Fibroblast of skin of scalp (primary cell): ENCODE data around the gene OPRPN. TPM values are rescaled to one million over a fixed set of nuclear protein-coding genes. Genes with fewer than 3 reads are reported as not detected.
A peak's percentile ranks its signal among the peaks of the same experiment; 100 is the strongest.

Experiments used
- DNase-seq: peaks from one replicate; pipeline ENCODE4 v3.0.0-alpha.2; 2013
- polyA plus RNA-seq, 2 experiments: library from polyadenylated mRNA; unstranded; fragments of 120-200 nt; gene quantifications; one replicate each; pipeline ENCODE4 v1.2.1, GENCODE V29; 2013; ENCODE audit not compliant: insufficient read length in 2 of 2

OPRPN gene, protein sequence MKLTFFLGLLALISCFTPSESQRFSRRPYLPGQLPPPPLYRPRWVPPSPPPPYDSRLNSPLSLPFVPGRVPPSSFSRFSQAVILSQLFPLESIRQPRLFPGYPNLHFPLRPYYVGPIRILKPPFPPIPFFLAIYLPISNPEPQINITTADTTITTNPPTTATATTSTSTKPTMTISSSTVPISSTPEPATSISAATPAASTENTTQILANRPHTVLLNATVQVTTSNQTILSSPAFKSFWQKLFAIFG
- not detected for polyA plus RNA-seq (2013, experiment 1 of 2; ENCODE audit: insufficient read length)
- polyA plus RNA-seq (2013, experiment 2 of 2; ENCODE audit: insufficient read length): not detected

DNA sequence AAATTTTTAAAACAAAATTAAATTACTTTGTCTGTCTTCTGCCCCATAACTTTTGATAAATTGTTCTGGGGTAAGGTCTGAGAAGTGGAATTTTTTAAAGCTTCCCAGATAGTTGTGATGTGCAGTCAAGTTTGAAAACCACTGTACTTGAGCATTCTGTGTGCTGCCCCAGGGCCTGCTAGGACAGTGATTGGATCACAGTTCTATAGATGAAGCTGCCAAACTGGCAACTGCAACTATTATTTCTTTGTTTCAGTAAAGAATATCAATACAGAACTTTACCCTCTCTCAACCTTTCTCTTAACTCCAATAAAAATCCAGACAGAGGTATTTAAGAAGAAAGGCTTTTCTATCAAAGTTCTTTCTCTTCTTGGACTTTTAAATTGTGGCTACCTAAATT, at the start of gene OPRPN:
TSS of gene OPRPN (plus strand) at position 361 of the 400 bp plus-strand sequence. CDS start 1,346 bp downstream, outside the sequence.
- DNase-seq: no peak

DNA sequence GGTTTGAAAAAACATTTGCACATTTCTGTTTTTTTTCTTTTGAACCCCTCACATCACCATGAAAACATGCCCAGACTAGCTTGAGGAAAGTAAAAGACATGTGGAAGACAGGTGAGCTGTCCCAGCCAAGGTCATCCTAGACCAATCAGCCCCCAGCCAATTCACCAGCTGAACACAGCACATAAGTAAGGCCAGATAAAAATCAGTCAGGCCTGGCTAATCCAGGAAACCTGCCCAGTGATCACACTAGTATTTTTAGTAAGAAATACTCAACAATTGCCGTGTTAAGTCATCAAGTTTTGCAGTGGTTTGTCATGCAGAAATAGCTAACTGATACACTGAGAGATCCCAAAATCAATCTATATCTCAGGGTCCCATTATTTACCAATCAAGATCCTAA, 41.6 kb upstream of the OPRPN start:
- DNase-seq: no peak

DNA sequence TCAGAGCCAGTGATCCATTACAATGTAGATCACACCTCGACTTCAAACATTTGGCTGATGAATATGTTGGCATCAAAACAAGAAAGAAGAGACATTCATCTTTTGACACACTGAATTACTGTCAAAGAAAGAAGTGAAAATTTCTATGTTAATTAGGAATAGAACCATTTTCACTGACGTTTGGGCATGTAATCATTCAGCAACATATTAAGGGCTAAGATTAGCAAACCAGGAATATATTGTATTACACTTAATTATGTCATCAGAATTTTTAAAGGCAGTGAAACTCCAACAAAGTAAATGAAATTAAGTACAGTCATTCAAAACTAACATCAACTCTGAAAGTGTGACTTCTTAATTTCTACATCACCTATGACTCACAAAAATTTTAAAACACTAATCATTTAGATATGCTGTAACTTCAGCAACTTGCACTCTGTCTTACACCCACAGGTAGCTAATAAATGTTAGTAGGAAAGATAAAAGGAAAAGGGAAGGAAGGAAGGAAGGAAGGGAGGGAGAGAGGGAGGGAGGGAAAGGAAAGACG, 38.6 kb upstream of the OPRPN start:
- no peak for DNase-seq

DNA sequence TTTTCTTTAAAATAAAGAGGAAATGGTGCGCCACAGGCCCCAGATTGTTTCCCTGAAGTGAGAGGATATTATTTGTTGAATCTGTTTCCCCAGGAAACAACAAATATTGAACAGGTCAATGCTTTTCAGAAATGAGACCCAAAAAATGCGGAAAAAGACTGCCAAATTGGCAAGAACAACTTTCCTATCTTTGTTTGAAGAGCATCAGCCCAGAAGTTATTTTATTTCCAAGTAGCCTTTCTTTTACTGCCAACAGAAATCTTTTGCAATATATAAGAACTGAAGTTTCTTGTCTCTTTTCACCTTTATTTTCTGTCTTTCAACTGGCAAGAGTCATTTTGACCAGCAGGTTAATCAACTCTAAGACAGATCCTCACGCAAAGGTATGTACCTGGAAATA, 37.3 kb upstream of the OPRPN start, which contains the start of gene SMR3A:
TSS of gene SMR3A (plus strand) at position 301 of the 400 bp plus-strand sequence. CDS start 1,356 bp downstream, outside the sequence.
- no peak for DNase-seq

DNA sequence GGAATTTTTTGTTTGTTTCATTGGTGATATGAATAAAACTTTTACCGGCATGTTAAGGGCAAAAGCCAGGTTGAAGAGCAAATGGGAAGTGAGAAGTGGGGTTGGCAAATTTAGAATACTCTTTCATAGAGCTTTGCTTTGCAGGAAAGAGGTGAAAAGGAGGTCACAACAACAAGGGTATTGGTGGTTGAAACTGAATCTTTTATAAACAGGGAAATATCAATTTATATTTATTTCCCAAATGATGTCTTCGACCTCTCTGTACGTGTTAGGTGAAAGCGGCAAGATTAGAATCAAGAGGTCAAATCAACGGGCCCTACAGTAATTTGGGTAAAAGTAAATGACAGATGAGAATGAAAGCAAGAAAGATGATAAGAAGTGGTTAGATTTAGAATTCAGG, 33.7 kb upstream of the OPRPN start:
- DNase-seq: no peak

DNA sequence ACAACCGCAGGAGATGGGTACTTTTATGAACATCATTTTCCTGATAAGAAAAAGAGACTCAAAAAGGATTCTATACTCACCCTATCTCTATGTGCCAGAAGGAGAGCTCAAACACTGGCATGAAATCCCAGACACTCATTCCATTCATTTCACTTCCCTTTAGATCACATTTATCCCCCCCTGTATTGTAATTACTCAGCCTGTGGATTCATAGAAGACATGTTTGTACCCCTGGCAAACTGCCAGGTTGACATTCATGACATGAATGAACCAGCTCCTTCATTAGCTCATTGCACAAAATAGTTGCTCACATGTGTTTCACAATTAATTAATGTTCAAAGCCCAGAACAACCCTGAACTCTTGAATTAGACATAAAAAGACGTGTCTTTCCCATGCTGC, 32.3 kb upstream of the OPRPN start:
- peak; percentile 5 for DNase-seq

DNA sequence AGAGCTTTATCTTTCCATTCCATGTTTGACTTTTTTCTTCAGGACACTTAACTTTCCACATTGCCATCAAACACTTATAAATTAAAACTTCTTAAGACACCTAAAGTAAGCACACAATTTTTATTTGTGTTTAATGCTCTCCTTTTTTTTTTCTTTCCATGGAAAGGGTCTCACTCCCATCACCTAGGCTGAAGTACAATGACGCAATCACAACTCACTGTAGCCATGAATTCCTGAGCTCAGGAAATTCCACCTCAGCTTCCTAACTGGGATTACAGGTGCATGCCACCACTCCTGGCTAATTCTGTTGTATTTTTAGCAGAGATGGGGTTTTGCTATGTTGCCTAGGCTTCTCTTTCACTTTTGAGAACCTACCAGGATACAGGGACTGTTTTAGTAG, 29.9 kb upstream of the OPRPN start:
- no peak for DNase-seq

DNA sequence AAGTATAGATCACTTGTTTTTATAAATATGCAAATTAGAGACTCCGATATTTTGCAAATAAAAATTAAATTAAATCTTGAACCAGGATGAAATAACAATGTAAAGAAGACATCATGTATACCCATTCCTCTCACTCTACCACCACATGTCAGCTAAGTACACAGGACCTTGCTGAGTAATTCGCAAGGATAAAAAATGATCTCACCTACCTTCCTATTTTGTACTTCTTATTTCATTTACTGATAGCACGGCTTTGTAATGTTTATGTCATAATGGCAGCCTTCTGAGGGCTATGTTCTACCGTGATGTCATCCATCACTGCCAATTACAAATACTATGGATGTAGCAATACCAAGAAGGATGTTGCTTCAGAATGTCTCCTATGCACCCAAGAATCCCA, 25.8 kb upstream of the OPRPN start:
- DNase-seq: no peak

DNA sequence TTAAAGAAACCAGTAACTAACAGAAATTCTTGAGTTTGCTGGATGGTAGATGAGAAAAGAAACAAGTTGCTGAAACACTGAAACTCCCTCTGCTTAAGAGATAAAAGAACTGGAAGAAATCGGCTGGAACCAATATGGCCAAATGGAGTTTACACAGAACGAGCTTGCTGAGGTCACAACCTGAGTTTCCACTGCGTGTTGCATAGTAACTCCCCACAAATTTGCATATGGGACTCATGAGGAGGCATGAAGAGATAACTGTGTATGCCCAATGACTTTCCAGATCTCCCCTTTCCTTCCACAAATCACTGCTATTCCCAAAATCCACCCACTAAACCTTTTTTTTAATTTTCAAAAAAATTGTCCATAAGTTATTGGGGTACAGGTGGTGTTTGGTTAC, 25.0 kb upstream of the OPRPN start:
- no peak for DNase-seq

DNA sequence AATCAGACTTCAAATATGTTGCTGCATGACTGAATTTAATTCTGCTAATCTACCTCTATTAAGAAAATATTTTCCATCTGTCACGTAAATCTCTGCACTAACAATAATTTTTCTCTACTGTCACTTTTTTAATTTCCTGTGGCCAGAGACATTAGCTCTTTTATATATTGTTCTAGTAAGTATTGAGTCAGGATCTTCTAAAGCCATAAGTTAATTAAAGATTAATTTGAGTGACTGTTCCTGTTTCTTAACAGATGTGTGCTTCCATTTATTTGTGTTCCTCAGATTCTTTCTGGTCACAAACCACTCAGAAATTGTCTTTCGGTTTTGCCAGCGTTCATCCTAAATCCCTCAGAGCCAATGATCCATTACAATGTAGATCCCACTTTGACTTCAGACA, 17.2 kb upstream of the OPRPN start:
- no peak for DNase-seq

DNA sequence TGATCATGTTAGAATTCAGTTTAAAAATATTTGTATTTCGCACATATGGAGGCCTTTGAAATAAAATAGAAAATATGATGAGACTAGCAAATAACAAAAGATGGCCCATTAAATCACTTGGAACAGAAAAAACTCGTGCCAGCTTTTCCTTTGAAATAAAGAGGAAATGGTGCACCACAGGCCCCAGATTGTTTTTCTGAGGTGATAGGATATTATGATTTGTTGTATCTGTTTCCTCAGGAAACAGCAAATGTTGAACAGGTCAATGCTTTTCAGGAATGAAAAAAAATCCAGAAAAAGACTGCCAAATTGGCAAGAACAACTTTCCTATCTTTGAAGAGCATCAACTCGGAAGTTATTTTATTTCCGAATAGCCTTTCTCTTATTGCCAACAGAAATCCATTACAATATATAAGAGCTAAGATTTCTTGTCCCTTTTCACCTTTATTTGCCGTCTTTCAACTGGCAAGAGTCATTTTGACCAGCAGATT, 15.0 kb upstream of the OPRPN start, which contains the start of gene SMR3B:
TSS of gene SMR3B (plus strand) at position 441 of the 491 bp plus-strand sequence. CDS start 1,380 bp downstream, outside the sequence.
- DNase-seq: no peak

DNA sequence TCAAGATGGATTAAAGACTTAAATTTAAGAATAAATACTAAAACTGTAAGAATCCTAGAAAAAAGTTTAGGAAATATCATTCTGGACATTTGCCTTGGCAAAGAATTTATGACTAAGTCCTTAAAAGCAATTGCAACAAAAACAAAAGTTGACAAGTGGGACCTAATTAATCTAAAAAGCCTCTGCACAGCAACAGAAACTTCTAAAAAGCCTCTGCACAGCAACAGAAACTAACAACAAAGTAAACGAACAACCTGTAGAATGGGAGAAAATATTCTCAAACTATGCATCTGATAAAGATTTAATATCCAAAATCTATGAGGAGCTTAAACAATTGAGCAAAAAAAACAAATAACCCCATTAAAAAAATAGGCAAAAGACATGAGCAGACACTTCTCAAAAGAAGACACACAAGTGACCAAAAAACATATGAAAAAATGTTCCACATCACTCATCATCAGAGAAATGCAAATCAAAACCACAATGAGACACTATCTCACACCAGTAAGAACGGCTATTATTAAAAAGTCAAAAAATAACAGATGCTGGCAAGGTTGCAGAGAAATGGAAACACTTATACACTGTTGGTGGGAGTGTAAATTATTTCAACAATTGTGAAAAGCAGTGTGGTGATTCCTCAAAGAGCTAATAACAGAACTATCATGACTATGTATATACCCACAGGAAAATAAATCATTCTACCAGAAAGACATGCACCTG, 5.5 kb upstream of the OPRPN start:
- DNase-seq: no peak

DNA sequence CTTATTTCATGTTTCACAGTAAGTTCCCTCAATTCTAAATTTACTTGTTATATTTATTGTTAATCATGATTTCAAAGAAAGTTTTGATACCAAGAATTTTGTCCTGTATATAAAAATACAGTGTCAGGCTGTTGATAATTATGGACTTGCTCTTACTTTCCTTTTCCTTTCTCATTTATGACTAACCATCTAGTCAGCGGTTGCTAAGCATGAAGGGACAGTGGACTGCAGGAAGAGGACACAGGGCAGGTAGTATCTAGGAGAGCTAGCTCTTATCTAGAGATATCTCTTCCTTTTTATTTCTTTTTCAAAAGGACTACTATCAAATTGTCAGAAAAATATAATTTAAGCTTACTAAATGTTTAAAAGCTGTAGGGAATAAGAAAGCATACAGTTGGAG, 1.6 kb downstream of the OPRPN start:
- DNase-seq: no peak

DNA sequence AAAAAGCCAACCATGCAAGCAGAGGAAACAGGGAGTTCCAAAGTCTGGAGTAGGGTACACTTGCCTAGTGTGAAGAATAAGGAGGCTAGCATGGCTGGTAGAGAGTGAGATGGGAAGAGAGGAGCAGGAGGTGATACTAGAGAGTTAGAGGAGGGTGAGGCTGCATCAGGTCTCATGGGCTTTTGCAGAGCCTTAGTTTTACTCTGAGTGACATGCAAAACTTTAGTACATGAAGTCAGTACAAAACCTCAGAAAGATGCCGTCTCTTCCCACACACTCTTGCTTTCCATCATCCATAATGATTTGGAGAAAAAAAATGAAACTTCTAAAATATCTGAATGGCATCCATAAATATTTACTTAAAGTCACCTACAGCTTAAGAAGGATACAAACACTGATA, 5.0 kb downstream of the OPRPN start:
- no peak for DNase-seq

DNA sequence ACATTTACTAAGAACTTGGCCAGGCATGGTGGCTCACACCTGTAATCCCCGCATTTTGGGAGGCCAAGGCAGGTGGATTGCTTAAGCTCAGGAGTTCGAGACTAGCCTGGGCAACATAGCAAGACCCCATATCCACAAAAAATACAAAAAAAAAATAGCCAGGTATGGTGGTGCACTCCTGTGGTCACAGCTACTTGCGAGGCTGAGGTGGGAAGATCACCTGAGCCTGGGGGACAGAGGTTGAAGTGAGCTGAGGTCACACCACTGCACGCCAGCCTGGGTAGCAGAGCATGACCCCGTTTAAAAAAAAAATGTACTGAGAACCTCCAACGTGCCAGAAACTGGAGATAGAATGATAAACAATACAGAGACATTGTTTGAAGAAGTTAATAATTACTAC, 8.0 kb downstream of the OPRPN start:
- DNase-seq: no peak

DNA sequence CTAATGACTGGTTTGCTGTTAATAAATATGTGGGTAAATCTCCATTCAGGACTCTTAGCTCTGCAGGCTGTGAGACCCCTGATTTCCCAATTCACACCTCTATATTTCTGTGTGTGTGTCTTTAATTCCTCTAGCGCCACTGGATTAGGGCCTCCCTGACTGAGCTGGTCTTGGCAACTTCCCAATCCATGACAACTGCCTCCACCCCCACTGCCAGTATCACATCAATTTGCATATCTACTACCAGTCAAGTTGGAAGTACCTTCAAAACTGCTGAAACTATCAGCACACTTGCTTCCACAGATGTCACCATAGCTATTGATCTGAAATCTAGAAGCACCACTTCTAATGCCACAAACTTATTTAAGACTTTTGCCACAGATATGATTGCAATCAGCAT, 27.6 kb downstream of the OPRPN start:
- no peak for DNase-seq

DNA sequence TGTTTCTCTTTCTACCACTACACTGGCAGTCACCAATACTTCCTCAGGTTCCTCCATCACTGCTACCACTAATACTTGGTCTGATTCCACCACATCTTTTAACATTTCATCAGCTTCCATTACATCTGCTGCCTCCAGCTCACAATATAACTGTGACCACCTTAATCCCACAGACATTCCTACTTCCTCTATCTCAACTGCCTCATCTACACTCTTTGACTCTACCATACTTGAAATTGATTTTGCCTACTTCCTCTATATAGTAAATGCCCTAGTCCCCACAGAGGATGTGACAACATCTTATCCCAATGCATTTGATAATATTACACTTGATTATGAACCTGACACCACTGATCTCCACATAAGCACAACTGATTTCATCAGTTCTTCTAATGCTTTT, 29.0 kb downstream of the OPRPN start:
- no peak for DNase-seq

DNA sequence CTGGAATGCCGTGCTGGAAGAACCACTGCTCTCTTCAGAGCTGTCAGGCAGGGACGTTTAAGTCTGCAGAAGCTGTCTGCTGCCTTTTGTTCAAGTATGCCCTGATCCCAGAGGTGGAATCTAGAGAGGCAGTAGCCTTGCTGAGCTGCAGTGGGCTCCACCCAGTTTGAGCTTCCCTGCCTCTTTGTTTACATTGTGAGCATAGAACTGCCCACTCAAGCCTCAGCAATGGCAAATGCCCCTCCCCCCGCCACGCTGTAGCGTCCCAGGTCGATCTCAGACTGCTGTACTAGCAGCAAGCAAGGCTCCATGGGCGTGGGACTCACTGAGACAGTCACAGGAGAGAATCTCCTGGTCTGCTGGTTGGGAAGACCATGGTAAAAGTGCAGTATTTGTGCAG, 39.5 kb downstream of the OPRPN start:
- no peak for DNase-seq

DNA sequence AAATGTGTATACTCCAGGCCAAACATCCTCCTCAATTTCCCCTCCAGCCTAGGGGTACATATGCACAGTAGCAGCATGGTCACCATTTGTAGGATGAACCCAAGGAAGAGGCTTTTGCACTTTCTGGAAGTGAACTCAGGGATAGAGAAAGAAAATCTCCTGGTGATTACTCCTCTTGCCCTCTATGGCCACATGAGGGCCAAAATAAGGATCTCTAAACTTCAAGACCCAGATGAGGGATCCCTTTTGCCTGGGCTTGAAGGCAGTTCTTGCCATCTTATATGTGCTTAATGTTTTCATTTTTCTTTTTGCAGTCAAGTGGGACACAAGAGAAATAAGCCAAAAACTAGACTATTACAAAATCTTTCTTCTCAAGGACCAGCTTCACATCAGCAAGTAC, 44.7 kb downstream of the OPRPN start:
- DNase-seq: no peak

DNA sequence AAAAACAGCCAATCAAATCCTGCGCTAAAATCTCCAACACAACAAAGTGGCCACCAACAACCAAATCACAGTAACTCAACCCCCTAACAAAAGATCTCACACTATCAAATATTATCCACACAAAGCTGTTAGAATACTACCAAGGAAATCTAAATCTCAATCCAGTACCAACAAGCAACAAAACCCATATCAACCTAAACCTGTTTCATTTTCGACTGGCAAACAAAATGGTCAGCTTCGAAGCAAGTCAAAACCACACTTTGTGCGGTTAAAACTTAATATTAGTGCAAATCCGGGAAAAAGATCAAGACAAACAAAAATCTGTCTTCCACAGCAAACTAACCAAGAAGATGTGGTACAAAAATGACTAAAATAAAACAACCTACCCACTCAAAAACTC, 45.6 kb downstream of the OPRPN start:
- no peak for DNase-seq

DNA sequence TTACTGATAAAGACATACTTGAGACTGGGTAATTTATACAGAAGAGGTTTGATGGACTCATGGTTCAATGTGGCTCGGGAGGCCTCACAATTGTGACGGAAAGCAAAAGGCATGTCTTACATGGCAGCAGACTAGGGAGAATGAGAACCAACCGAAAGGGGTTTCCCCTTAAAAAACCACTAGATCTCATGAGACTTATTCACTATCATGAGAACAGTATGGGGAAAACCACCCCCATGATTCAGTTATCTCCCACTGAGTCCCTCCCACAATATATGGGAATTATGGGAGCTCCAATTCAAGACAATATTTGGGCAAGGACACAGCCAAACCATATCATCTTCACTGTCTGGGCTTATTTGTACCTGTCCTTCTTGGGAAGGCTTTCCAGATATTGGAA, 51.5 kb downstream of the OPRPN start:
- DNase-seq: no peak

DNA sequence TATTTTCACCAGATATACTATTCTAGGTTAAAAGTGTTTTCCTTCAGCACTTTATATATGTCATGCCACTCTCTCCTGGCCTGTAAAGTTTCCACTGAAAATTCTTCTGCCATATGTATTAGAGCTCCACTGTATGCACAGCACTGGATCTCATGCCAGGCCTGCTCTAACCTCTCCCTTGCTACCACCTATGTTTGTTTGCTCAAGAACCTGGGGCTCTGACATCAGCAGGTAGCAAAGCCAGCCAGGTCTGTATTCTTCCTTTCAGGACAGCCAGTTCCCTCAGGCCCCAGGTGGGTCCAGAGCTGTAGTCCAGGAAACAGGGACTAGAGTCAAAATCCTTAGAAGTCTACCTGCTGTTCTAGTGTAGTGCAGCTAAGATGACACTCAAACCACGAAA, 55.2 kb downstream of the OPRPN start:
- DNase-seq: no peak
